ENCODE measurements around the gene ZNF425.

Gene ZNF425

DNA sequence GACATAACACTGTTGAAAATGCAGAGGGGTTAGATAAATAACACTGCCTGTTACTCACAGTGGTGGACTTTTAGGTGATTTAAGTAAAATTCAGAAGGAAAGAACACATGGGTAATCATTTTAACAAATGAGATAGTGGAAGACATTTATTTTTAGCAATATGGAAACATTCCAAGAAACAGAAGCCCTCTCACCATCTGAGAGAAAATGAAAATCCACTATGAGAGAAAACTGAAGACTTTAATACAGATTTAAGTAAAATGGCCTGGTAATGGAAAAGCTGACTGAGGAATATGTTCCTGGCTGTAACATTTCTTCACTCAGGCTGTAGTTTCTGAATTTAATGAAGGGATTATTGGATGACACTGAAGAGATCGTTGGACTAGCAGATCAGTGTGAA lies 23.5 kb downstream of the ZNF425 start:
- TF ChIP-seq TAF1 (IDR thresholded peaks at IDR 0.05; ENCODE audit: low read depth) (no peak), TCF12 (IDR thresholded peaks at IDR 0.05; ENCODE audit: low read depth) (no peak), EP300 (IDR thresholded peaks at IDR 0.05; ENCODE audit: borderline replicate concordance) (no peak), TEAD4 (IDR thresholded peaks at IDR 0.05) (no peak), NFIC (IDR thresholded peaks at IDR 0.05) (no peak), CREB1 (IDR thresholded peaks at IDR 0.05; ENCODE audit: low read depth) (no peak)
- TF ChIP-seq, protein P1, sequence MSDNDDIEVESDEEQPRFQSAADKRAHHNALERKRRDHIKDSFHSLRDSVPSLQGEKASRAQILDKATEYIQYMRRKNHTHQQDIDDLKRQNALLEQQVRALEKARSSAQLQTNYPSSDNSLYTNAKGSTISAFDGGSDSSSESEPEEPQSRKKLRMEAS (IDR thresholded peaks at IDR 0.05): no peak
- TF ChIP-seq, protein P2, sequence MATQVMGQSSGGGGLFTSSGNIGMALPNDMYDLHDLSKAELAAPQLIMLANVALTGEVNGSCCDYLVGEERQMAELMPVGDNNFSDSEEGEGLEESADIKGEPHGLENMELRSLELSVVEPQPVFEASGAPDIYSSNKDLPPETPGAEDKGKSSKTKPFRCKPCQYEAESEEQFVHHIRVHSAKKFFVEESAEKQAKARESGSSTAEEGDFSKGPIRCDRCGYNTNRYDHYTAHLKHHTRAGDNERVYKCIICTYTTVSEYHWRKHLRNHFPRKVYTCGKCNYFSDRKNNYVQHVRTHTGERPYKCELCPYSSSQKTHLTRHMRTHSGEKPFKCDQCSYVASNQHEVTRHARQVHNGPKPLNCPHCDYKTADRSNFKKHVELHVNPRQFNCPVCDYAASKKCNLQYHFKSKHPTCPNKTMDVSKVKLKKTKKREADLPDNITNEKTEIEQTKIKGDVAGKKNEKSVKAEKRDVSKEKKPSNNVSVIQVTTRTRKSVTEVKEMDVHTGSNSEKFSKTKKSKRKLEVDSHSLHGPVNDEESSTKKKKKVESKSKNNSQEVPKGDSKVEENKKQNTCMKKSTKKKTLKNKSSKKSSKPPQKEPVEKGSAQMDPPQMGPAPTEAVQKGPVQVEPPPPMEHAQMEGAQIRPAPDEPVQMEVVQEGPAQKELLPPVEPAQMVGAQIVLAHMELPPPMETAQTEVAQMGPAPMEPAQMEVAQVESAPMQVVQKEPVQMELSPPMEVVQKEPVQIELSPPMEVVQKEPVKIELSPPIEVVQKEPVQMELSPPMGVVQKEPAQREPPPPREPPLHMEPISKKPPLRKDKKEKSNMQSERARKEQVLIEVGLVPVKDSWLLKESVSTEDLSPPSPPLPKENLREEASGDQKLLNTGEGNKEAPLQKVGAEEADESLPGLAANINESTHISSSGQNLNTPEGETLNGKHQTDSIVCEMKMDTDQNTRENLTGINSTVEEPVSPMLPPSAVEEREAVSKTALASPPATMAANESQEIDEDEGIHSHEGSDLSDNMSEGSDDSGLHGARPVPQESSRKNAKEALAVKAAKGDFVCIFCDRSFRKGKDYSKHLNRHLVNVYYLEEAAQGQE (IDR thresholded peaks at IDR 0.05; ENCODE audit: low read depth): no peak

DNA sequence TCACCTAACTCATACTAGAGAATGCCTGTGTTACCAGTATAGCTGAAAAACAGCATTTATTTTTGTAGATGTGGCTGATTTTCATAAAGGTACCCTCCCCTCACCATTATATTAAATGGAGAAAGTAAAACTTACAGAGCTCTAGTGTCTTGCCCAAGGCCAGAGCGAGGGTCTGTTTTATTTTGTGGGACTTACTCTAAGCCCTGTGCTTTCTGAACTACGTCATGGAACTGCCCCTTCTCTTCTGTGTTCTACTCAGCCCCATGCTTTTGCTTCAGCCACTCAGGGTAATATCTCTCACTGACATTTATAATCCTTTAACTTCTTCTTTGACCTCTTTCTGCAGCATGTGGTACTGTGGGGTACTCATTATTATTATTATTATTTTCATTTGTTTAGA lies 25.3 kb downstream of the ZNF425 start:
- TF ChIP-seq, protein P3, sequence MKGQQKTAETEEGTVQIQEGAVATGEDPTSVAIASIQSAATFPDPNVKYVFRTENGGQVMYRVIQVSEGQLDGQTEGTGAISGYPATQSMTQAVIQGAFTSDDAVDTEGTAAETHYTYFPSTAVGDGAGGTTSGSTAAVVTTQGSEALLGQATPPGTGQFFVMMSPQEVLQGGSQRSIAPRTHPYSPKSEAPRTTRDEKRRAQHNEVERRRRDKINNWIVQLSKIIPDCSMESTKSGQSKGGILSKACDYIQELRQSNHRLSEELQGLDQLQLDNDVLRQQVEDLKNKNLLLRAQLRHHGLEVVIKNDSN (IDR thresholded peaks at IDR 0.05): no peak
- TF ChIP-seq CEBPB (IDR thresholded peaks at IDR 0.05) (no peak), FOXM1 (IDR thresholded peaks at IDR 0.05; ENCODE audit: borderline replicate concordance, low read depth) (no peak), TEAD4 (IDR thresholded peaks at IDR 0.05) (no peak), EP300 (IDR thresholded peaks at IDR 0.05; ENCODE audit: borderline replicate concordance) (no peak), CREB1 (IDR thresholded peaks at IDR 0.05; ENCODE audit: low read depth) (no peak), TCF12 (IDR thresholded peaks at IDR 0.05; ENCODE audit: low read depth) (no peak), RAD21 (IDR thresholded peaks at IDR 0.05; ENCODE audit: low read depth) (no peak), NFIC (IDR thresholded peaks at IDR 0.05) (no peak), TAF1 (IDR thresholded peaks at IDR 0.05; ENCODE audit: low read depth) (no peak), ZBTB7A (IDR thresholded peaks at IDR 0.05; ENCODE audit: low read depth) (no peak), EGR1 (IDR thresholded peaks at IDR 0.05) (no peak)
- TF ChIP-seq, protein P1 (IDR thresholded peaks at IDR 0.05): no peak
- TF ChIP-seq, protein P2 (IDR thresholded peaks at IDR 0.05; ENCODE audit: low read depth): no peak

DNA sequence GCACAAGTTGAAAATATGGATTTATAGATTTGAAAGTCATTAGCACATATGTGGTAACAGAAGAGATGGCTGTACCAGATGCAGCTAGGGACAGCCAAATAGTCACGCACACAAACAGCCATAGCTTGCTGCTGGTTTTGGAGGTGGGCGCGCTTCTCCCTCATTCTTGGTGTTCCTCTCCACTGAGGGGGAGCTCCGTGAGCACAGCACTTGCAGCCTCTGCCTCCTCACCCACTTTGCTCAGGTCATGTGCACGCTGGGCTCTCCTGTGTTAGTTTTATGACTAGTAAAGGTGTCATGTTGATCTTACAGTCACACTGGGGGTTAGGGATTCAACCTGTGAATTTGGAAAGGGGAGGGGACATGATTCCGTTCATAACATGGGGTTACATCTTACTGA lies 27.1 kb downstream of the ZNF425 start:
- TF ChIP-seq, protein P1 (IDR thresholded peaks at IDR 0.05): no peak
- TF ChIP-seq YY1 (IDR thresholded peaks at IDR 0.05; ENCODE audit: low read depth) (no peak), CREB1 (IDR thresholded peaks at IDR 0.05; ENCODE audit: low read depth) (no peak), TEAD4 (IDR thresholded peaks at IDR 0.05) (no peak), NFIC (IDR thresholded peaks at IDR 0.05) (no peak), EGR1 (IDR thresholded peaks at IDR 0.05) (no peak), TAF1 (IDR thresholded peaks at IDR 0.05; ENCODE audit: low read depth) (no peak), TCF12 (IDR thresholded peaks at IDR 0.05; ENCODE audit: low read depth) (no peak), RAD21 (IDR thresholded peaks at IDR 0.05; ENCODE audit: low read depth) (no peak), CEBPB (IDR thresholded peaks at IDR 0.05) (no peak), EP300 (IDR thresholded peaks at IDR 0.05; ENCODE audit: borderline replicate concordance) (no peak)
- TF ChIP-seq, protein P2 (IDR thresholded peaks at IDR 0.05; ENCODE audit: low read depth): no peak
- TF ChIP-seq, protein P3 (IDR thresholded peaks at IDR 0.05): no peak

DNA sequence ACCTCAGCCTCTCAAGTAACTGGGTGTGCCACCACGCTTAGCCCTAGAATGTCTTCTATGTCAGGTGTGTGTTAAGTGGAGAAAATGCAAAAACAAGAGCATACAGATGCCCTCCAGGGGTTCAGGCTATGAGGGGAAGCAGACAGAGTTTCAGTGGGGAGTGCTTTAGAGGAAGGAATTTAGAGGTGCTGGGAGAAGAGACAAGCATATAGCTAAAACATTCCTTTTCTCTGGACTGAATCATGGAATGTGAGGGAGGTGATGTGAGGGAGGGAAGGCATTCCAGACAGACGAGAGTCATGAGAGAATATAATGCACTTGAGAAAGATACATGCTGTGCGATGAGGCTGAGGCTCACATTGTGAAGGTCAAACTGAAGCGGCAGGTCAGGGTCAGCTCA lies 29.0 kb downstream of the ZNF425 start:
- TF ChIP-seq EGR1 (IDR thresholded peaks at IDR 0.05): no peak
- TF ChIP-seq CEBPB (IDR thresholded peaks at IDR 0.05): no peak
- TF ChIP-seq NFIC (IDR thresholded peaks at IDR 0.05): no peak
- TF ChIP-seq RAD21 (IDR thresholded peaks at IDR 0.05; ENCODE audit: low read depth): no peak
- no peak for TF ChIP-seq TCF12 (IDR thresholded peaks at IDR 0.05; ENCODE audit: low read depth)
- TF ChIP-seq YY1 (IDR thresholded peaks at IDR 0.05; ENCODE audit: low read depth): no peak
- TF ChIP-seq, protein P2 (IDR thresholded peaks at IDR 0.05; ENCODE audit: low read depth): no peak
- no peak for TF ChIP-seq EP300 (IDR thresholded peaks at IDR 0.05; ENCODE audit: borderline replicate concordance)
- TF ChIP-seq, protein P3 (IDR thresholded peaks at IDR 0.05): no peak
- TF ChIP-seq CREB1 (IDR thresholded peaks at IDR 0.05; ENCODE audit: low read depth): no peak
- TF ChIP-seq FOXM1 (IDR thresholded peaks at IDR 0.05; ENCODE audit: borderline replicate concordance, low read depth): no peak
- TF ChIP-seq TEAD4 (IDR thresholded peaks at IDR 0.05): no peak; the same call in 1 of the 2 replicates
- no peak for TF ChIP-seq ZBTB7A (IDR thresholded peaks at IDR 0.05; ENCODE audit: low read depth)
- TF ChIP-seq, protein P1 (IDR thresholded peaks at IDR 0.05): no peak
- TF ChIP-seq TAF1 (IDR thresholded peaks at IDR 0.05; ENCODE audit: low read depth): no peak
